Stimulated activated CD4-positive, alpha-beta T cell treated with anti-CD3 and anti-CD28 coated beads, Interleukin-15, amount 100 ng/mL, for 48 hours (primary cell): ENCODE data around the gene FFAR3.

ENCODE experiments used
- DNase-seq, 2 donors: peaks; one replicate each; pipeline ENCODE4 v3.0.0-alpha.2; 2020; ENCODE audit warnings: low read depth in 2 of 2

FFAR3 gene

GRCh38 chr19:35330475-35330874 is 27.8 kb upstream of the FFAR3 start:
- no peak for DNase-seq

GRCh38 chr19:35331551-35332214 is 26.6 kb upstream of the FFAR3 start:
- no peak for DNase-seq

DNA sequence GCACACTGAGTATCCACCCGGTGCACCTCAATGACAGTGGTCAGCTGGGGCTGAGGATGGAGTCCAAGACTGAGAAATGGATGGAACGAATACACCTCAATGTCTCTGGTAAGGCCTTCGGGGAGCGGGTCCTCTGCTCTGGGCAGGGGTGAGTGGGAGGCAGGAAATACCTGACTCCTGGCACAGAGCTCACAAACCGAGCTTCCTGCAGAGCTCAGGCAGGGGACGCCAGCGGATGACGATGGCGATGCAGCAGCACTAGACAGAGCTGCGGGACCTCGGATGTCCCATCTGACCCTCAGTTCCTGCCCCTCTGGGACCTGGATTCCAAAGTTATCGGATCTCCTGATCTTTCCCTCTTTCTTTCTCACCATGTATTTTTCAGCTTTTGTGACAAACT is 25.4 kb upstream of the FFAR3 start:
- peak in 1 of 2 donors; percentile 35 for DNase-seq

DNA sequence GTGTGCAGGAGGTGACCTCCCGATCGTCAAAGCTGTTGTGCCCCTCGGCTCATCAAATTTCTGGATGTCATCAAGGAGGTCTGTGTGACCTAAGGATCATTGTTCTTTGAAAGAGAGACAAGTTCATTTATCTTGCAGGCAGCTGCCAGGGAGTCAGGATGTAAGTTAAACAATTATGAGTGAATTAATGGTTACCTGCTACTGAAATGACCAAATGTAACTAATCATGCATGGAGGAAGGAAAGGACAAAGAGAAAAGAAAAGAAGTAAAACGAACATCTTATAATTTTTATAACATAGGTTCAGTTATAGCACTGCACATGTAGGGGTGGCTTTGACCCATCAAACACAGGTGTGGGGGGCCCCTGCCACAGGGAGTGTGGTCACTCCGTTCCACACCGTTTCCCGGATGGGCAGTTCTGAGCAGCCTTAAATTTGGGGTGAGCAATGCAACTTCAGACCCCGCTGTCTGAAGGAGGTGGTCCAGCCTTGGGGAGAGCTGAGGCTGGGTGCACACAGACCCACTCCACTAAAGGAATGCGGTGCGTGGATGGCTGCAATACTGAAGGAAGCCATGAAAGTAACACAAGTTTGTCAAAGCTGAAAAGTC is 24.0 kb upstream of the FFAR3 start:
- DNase-seq: no peak

DNA sequence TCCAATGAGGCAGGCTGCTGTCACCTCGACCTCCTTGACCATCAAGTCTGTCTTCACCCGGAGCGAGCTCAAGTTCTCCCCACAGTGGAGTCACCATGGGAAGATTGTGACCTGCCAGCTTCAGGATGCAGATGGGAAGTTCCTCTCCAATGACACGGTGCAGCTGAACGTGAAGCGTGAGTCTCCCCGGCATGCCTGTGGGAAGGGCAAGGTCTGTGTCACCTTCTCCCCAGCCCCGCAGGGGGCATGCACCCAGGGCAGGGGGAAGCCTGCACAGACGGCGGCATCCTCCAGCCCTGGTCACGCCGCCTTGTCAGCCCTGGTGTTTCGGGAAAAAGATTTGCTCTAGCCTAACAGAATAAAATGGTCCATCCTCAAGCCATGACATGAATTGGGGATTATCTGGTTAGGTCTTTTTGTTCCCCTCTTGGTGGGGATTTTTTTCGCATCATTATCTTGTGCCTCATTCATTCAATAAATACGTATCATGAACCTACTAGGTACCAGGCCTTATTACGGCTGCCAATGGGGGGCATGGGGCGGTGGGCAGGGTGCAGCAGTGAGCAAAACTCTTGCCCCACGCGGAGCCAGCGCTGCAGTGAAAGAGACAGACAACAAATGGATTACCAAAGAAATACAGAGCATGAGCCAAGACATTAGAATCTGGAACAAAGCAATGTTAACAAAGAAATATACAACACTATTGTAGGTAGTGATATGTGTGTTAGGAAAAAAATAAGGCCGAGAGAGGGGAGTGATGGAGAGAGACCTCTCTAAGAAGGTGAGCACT is 21.9 kb upstream of the FFAR3 start:
- no peak for DNase-seq

- no peak for DNase-seq
These were observed 20.9 kb upstream of the FFAR3 start for GRCh38 chr19:35337097-35337983.

DNA sequence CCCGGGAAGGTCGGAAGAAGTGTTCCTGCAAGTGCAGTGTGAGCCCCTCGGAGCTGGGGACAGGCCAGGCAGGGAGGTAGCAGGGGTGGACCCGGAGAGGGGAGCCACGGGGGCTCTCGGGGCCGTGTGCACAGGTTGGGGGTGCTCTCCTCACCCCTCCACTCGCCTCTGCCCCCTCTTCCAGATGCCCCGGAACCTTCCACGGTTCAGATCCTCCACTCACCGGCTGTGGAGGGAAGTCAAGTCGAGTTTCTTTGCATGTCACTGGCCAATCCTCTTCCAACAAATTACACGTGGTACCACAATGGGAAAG is 20.3 kb upstream of the FFAR3 start:
- DNase-seq: no peak

GRCh38 chr19:35340431-35340830 is 17.8 kb upstream of the FFAR3 start:
- DNase-seq: no peak

DNA sequence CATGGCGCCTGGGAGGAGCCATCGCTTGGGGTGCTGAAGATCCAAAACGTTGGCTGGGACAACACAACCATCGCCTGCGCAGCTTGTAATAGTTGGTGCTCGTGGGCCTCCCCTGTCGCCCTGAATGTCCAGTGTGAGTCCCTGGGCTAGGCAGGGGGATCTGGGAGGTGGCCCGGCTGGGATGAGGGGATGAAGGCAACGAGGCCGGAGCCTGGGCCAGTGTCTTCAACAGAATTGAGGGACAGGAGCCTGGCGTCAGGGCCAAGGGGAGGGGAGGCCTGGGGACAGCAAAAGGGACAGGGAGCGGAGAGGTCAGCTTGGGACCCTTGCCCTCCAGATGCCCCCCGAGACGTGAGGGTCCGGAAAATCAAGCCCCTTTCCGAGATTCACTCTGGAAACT is 17.3 kb upstream of the FFAR3 start:
- no peak for DNase-seq

- DNase-seq: no peak
These were observed 16.6 kb upstream of the FFAR3 start for GRCh38 chr19:35341565-35342225.

- DNase-seq: no peak
These were observed 15.8 kb upstream of the FFAR3 start for GRCh38 chr19:35342430-35342829.

GRCh38 chr19:35344511-35345031 is 13.7 kb upstream of the FFAR3 start:
- DNase-seq: no peak

- DNase-seq: no peak
These were observed 12.6 kb upstream of the FFAR3 start for GRCh38 chr19:35345671-35346111.

- DNase-seq: peak; percentile 64 to 65
These were observed 11.8 kb upstream of the FFAR3 start for GRCh38 chr19:35346193-35347052.

DNA sequence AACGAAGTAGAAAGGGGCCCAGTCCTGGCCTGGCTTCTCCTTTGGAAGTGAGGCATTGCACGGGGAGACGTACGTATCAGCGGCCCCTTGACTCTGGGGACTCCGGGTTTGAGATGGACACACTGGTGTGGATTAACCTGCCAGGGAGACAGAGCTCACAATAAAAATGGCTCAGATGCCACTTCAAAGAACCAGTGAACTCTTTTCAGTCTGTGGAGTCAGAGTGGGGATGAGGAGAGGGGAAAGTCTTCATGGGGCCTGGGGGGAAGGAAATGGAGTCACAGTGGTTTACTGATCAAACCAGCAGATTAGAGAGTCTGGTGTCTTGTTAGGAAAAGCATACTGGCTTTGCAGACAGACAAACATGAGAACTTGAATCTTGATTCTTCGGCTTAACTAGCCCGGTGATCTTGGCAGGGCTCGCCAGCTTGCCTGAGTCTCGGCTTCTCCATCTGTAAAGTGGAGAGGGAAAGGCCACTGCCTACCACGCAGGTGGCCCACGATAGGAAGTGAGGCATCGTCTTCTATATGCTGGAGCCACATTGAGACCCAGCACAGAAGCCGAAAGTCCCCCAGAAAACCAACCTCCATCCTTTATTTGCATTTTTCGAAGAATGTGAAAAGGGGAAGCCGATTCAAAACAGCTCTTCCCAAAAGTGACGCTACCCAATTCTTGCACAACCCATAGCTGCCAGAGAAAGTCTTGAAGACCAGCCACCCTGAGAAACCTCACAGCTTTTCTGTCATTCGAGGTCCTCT is 10.9 kb upstream of the FFAR3 start, which contains the start of gene FFAR1:
FFAR1 (plus strand) TSS at position 732 of the 759 bp plus-strand sequence. CDS start 3,650 bp downstream, outside the sequence.
- DNase-seq: peak; percentile 62 to 65

DNA sequence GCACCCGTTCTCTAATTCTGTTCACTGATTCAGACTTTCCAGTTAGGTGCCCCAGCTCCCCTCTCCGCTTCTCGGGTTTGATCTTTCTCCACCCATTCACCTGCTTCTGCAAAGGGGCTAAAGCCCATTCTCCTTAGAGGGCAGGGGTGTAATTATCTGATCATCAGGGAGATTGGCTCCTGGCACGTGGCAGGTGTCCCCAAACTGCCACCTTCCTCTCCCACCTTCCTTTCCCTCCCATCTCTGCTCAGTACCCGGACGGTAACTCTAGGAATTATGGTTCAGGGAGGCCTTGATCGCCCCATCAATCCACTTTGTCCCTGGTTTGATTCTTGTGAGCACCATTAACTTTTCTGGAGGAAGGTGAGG is 10.3 kb upstream of the FFAR3 start:
- no peak for DNase-seq

GRCh38 chr19:35348911-35349611 is 9.2 kb upstream of the FFAR3 start:
- DNase-seq: no peak

DNA sequence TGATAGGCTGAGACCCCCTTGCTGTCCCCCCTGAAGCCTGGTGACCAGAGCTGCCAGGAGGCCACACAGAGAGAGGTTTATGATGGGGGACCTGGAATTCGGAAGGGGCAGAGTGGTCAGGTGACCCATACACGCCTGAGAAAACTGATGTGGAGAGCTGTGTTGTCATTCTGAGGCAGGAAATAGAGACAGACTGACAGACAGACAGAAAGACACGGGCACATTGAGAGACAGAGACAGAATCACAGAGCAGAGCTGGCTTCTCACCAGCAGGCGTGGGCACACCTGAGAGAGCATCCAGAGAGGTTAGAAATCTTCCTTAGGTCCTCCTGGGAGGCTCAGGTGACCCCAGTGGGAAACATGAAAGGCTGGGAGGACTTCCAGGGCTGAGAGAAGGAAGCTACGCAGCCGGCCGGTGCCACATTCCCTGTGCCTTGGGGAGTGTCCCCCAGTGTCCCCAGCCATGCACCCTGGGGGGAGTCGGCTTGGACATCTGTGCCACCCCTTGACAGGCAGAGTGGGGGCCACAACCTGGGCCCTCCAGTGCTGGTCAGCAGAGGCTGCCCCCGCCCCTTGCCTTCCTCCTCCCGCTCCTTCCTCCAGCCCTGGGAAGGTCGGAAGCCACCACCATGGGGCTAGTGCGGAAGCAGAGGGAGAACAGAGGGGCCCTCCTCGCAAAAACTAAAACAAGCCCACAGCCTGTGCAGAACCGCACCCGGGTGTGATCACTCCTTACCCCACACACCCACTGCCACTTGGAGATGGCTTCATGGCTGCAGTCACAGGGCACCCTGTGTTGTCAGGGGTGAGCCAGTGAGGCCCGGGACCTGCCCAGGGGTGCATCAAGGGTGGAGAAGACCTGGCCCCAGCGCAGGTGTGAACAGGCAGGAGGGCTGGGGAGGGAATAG is 8.4 kb upstream of the FFAR3 start:
- DNase-seq: no peak
